ENCODE results near the gene RAD9B.
"Not testable (repeated sequence)": the region's sequence is repeated elsewhere in the genome, so short reads cannot be mapped to it uniquely, and the experiment has no call there.

The RAD9B gene
- 1.3 reads per million for total RNA-seq

DNA sequence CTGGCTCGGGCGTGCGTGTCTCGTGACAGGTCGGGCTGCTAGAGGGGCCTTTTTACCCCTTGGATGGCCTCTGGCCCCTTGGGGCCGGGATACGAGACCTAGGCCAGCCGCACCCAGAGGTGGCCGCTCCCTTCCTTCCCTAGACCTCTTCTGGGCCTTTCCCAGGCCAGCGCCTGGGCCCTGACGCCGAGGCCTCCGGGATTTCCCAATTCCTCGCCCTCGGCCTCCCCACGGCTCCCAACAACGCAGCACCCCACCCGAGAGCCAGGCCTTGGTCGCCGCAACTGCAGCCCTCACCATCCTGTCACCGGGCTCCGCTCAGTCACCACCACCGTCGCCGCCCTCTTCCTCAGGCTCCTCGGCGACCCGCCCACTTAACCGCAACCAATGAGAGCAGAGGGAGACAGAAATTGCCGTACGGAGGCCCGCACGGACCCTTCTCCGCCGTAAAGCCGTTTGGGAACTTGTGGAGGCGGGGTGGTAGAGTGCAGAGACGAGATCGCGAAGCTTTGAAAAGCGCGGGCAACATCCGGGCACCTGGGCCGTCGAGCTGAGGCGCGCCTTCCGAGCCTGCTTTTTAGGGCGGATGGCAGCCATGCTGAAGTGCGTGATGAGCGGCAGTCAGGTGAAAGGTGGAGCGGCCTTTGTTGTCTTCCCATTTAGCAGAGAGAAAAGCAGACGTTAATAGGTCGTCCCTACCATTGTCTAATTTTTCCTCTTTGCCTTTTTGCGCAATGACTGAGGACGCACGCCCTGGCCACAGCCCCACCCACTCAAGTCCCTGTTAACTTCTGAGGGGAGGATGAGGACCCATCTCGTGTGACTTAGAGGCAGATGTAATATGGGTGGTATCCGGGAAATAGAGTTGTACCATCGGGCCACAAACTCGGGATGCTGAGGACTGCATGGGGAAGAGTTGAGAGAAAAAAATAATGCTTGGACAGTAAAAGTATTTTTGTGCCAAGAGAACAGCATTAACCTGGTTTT is at the start of gene RAD9B, which contains the start of gene VPS29:
Gene RAD9B, plus strand, starts transcription at position 580 of the 987 bp plus-strand sequence. Its CDS starts 7 bp downstream, at position 587.
Gene VPS29, minus strand, starts transcription at position 360 of the 987 bp plus-strand sequence. Its CDS starts 60 bp downstream, at position 300.
- DNase-seq: peak; percentile 99

DNA sequence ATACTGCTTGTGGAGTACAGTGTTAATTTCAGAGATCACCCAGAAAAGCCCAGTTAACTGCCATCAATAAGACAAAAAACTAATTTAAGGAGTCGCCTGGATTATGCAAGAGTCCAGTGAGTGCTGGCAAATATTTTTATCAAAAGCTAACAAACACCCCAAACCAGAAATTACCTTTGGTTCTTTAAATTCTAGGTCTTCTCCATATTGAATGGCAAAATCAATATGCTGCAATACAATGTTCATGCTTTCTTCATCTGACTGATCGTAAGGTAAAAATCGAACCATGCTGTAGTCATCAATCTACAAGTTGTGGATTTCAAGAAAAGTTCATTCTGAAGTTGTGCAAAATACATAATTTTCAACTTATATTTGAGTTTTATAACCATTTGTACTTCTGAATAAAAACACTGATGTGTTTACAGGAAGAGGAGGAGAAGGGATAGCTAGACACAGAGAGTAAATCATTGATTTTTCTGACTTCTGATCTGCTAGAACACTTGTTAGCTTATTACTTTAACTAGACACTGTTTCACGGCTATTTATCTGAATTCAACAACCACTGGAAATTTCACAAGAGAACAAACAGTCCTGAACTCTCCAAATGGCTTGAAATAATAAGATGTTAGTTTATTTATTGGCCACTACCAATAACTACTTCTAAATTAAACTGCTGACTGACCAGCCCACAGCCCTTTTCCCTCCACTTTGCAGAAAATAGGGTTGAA is 48.4 kb upstream of the RAD9B start:
- DNase-seq: no peak

DNA sequence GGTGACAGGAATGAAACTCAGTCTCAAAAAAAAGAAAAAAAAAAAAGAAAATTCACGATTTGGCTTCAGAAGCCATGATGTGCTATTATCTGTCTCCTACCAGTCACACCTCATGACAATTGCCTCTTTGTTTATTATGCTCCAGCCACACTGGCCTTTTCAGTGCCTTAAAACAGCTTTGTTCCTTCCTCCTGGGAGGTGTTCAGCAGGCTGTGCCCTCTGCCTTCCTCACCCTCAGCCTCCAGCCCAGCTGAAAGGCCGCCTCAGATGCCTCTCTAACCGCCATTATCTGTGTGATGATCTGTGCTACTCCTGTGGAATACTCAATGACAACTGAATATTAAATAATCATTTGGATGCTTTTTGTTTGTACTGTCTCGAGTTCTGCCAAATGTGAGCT is 43.4 kb upstream of the RAD9B start:
- no peak for DNase-seq

DNA sequence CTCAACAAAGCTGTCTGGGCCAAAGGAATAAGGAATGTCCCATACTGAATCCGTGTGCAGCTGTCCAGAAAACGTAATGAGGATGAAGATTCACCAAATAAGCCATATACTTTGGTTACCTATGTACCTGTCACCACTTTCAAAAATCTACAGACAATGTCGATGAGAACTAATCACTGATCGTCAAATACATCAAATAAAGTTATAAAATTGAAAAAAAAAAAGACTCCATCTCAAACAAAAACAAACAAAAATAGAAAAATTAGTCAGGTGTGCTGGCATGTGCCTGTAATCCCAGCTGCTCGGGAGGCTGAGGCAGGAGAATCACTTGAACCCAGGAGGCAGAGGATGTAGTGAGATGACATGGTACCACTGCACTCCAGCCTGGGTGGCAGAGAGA is 40.9 kb upstream of the RAD9B start:
- DNase-seq: not testable (repeated sequence)

DNA sequence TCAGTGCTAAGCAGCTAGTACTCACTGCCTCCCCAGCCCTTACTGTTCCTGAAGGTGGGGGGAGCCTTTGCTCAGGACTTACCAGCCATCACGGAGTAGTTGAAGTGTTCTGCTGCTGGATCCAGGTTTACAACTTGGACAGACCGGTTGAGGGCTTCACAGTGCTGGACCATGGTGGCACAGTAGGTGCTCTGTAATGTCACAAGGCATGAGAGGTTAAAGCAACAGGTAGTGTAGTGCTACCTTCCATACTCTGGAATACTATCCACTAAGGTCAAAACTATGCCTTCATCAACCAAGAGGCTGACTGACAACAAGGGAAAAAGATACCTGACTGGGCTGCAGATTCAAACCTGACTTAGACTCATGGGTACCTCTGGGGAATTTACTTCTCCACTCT is 37.1 kb upstream of the RAD9B start:
- DNase-seq: no peak

DNA sequence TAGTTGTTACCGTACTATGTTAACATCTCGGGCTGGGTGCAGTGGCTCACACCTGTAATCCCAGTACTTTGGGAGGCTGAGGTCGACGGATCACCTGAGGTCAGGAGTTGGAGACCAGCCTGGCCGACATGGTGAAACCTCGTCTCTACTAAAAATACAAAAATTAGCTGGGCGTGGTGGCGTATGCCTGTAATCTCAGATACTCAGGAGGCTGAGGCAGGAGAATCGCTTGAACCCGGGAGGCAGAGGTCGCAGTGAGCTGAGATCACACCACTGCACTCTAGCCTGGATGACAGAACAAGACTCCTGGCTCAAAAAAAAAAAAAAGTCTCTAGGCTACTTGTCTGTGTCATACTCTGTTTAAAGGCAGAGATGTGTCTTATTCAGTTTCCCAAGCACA is 36.4 kb upstream of the RAD9B start:
- not testable (repeated sequence) for DNase-seq

DNA sequence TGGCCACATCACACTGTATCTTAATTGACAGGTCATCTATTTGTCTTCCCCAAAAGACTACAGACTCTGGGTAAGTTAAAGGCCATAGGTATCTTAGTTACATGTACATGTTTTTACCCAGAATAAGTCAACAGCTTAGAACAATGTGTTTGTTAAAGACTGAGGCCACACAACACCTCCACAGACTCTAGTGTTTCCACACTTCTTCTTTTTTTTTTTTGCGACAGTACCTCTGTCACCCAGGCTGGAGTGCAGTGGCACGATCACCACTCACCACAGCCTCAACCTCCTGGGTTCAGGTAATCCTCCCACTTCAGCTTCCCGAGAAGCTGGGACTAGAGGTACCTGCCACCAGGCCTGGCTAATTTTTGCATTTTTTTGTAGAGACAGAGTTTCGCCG is 35.3 kb upstream of the RAD9B start:
- DNase-seq: no peak

DNA sequence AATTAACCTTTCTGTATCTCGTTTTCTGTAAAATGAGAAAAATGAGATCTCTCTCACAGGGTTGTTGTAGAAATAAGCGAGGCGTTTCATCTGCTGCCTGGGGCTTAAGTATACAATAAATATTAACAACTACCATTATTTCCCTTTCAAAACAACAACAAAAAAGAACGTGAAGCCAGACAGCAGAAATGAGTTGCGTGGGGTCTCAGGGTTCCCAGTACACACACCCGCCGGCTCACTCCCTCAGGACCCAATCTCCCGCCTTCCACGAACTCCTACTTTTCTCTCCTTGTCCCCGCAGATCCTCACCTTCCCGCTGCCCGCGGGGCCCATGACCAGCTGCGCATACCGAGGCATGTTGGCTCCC is 34.3 kb upstream of the RAD9B start:
- DNase-seq: no peak

DNA sequence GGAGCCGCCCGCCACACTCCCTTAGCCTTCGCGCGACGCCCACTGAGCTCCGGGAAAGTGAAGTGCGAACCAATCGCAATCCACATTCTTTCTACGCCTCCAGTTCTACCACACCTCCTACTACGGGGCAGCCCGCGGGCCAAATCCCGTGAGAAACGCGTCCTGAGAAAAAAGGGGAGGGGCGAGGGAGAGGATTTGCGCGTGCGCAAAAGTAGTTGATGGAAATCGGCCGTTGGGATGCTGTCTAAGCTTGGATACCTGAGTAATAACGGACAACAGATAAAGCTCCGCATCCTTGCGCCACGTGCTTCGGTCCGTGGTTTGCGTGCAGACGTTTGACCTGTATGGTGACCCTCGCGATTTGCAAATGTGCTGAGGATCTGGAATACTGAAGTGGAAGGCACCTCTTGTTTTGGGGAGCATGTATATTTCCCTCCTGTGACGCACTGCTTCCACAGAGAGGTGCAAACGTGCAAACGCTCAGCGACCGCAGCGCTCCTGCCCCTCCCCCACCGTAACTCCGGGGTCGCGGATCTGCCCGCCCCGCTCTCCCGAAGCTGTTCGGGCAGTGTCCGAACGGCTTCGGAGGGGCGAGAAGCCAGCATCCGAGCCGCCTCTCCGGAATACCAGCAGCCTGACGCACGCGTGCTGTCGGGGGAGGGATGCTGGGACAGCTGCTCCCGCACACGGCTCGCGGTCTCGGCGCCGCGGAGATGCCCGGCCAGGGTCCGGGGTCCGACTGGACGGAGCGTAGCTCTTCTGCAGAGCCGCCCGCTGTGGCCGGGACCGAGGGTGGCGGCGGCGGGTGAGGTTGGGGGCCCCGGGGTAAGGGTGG is 33.7 kb upstream of the RAD9B start, which contains the start of the genes FAM216A and GPN3:
Gene FAM216A, plus strand, starts transcription at position 632 of the 835 bp plus-strand sequence. Its CDS starts 31 bp downstream, at position 663.
Gene GPN3, minus strand, starts transcription at position 44 of the 835 bp plus-strand sequence. CDS start 54 bp downstream, outside the sequence.
- peak; percentile 95 for DNase-seq

DNA sequence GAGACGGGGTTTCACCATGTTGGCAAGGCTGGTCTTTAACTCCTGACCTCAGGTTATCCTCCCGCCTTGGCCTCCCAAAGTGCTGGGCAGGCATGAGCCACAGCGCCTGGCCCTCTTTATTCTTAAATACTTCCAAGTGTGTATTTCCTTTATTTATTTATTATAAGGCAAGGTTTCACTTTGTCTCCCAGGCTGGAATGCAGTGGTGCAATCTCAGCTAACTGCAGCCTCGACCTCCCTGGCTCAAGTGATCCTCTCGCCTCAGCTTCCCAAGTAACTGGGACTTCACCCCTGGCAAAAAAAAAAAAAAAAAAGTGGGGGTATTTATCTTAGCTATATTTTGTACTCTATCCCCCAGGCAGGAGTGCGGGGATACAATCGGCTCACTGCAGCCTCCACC is 26.7 kb upstream of the RAD9B start:
- no peak for DNase-seq

DNA sequence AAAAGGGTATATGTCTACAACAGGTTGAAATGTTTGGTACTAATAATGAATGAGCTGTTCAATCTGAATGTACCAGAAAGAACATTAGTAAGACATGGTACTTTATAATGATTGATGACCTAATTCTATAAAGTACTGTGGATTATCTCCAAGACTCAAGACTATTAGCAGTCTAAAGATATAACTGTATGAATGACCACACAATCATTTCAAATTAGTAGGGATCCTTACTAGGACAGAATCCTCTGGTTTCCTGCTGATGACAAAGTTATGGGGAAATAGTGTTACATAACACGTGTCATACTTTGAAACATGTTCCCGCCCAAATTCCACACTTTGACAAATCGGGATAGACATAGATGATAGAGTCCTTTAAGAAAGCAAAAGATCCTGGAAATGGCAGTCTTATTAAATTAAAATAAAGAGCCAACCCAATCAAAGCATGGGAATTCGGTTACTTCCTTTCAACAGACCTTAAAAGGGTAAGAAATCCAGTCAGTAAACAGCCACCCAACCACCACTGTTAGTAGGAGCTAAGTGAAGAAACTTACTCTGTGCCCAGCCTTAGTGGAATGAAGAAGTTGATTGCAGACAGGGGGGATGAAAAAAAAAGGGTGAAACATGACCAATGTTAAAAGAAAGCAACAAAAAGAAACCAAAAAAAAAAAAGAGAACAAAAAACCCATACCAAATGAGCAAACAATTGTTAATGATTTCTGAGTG is 3.0 kb upstream of the RAD9B start:
- DNase-seq: no peak

DNA sequence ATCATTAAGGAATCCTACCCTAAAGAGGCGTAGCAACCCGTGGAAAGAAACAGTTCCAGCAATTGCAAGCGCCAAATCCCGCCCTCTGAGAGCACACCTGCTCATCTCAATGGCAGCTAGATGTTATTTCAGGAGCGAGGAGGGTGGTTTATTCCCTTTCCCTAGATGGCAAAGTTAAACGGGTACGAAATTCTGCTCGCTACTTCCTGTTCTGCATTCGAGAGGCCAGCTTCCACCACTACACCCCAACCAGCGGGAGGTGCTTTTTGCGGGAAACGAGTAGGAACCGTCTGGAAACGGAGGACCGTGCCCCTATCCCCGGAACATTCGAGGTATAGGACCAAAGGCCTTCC is 756 bp upstream of the RAD9B start:
- DNase-seq: no peak

DNA sequence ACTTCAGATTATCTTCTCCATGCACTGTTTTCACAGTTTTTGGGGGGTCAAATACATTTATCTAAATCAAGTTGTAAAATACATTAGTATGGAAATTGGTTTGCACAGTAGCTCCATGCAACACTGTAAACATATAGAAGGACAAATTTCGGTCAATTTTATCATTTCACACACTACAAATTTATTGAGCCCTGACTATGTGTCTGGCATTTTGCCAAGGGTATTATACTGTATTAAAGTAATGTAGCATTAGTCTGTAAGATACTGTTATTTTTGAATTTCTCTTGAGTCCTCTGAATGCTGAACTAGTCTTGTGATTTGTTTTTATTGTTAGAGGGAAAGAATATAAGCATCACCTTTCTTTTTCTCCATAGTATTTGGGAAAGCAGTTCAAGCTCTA is 1.3 kb downstream of the RAD9B start:
- DNase-seq: no peak

DNA sequence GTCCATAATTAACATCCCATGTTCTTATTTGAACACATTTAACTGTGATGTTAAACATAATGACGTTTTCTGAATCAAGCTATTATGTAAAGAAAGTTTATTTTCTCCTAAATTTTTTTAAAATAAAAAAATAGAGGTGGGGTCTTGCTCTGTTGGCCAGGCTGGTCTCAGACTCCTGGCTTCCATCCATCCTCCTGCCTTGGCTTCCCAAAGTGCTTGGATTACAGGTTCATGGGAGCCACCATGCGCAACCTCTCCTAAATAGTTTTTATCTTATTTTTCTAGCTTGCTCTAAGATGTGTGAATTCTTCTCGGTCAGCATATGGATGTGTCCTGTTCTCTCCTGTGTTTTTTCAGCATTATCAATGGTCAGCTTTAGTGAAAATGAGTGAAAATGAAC is 3.2 kb downstream of the RAD9B start:
- DNase-seq: no peak

DNA sequence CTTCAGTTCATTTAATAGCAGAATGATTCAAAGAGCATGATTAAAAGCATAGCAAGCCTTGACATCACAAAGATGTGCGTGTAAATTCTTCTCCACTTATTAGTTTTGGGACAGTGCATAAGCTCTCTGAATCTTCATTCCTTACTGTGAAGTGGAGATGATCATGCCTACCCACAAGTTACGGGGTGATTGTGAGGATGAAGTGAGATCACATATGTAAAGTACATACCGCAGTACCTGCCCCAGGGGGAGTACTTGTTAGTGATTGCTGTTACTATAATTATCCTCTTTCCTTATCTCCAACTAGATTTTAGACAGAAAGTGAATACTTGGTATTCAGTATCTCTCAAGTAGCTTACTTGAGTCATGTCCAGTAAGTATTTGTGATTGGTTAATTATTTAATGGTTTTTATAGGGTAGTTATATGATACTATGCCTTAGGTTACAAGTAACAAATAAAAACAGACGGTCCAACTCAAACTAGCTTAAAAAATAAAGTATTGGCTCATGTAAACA is 6.0 kb downstream of the RAD9B start:
- no peak for DNase-seq

DNA sequence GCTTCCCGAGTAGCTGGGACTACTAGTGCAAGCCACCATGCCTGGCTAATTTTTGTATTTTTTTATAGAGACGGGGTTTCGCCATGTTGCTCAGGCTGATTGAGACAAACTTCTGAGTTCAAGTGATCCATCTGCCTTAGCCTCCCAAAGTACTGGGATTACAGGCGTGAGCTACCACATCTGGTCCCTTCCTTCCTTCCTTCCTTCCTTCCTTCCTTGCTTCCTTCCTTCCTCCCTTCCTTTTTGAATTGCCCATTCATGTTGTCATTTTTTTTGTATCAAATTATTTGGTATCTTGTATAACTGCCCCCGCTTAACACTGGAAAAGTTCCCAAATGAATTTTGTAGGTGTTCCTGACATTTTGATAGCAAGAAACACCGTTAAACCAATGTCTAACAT is 11.7 kb downstream of the RAD9B start:
- DNase-seq: no peak

DNA sequence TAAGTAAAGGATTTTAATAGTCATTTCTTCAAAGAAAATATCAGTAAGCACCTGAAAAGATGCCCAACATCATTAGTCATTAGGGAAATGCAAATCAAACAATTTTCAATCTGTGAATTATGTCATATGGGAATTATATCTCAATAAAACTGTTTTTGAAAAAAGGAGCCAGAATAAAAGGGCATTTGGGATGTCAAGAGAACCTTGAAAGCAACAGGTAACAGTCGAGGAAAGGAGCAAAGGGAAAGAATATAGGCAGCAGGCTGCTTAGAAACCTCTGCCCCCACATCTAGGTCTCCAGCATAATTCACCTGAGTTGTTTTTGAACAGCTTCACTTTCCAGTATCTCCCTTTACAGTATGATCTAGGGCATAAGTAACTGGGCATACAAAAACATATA is 12.2 kb downstream of the RAD9B start:
- no peak for DNase-seq

DNA sequence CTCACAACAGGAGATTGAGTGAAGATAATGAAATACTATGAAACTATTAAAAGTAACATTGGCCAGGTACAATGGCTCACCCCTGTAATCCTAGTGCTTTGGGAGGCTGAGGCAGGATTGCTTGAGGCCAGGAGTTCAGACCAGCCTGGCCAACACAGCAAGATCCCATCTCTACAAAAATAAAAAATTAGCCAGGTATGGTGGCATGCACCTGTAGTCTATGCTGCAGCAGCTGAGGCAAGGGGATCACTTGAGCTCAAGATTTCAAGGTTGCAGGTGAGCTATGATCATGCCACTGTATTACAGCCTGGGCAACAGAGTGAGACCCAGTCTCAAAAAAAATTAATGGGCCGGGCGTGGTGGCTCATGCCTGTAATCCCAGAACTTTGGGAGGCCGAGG is 14.9 kb downstream of the RAD9B start:
- no peak for DNase-seq

DNA sequence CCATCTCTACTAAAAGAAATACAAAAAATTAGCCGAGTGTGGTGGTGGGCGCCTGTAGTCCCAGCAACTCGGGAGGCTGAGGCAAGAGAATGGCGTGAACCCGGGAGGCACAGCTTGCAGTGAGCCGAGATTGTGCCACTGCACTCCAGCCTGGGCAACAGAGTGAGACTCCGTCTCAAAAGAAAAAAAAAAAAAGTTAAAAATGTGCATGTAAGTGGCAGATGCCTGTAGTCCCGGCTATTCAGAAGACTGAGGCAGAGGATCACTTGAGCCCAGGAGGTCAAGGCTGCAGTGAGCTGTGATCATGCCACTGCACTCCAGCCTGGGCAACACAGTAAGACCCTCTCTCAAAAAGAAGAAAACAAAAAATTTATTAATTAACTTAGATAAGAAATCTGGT is 15.9 kb downstream of the RAD9B start:
- not testable (repeated sequence) for DNase-seq

DNA sequence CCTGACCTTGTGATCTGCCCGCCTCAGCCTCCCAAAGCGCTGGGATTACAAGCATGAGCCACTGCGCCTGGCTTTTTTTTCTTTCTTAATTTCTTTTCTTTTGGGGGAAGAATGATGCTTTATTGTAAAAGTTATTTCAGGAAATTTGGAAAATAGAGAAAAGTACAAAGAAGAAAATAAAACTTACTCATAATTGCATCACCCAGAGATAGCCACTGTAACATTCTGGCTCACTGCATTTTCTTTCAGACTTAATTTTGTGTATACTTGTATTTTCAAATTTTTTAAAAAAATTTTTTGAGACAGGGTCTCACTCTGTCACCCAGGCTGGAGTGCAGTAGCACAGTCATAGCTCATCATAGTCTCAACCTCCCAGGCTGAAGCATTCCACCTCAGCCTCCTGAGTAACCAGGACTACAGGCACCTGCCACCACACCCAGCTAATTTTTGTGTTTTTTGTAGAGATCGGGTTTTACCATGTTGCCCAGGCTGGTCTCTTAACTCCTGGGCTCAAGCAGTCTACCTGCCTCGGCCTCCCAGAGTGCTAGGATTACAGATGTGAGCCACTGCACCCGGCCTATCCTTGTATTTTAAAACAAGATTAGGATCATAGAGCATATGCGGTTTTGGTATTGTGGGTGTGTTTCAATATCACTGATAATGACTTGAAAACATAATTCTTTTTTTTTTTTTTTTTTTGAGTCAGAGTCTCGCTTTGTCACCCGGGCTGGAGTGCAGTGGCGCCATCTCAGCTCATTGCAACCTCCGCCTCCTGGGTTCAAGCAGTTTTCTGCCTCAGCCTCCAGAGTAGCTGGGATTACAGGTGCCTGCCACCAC is 19.0 kb downstream of the RAD9B start:
- not testable (repeated sequence) for DNase-seq
